Naive thymus-derived CD4-positive, alpha-beta T cell (primary cell): ENCODE measurements around the gene ARHGAP4. TPM values are rescaled to one million over a fixed set of nuclear protein-coding genes. Genes with fewer than 3 reads are reported as not detected.

Source experiments
- ATAC-seq: fragments of 150-1000 bp; cut with Tn5 transposase; 2 replicates; pipeline ENCODE4 v1.10.0; 2021; ENCODE audit warnings: mild to moderate bottlenecking, moderate library complexity
- CTCF ChIA-PET: fragments of 350-600 bp; sonication (Branson Sonifier 250); formaldehyde crosslinking; loops from one replicate; lab custom pipeline; 2021; ENCODE audit warnings: antibody characterized with exemption; lab: Charles Lee
- POLR2A ChIA-PET: fragments of 350-600 bp; sonication (Branson Sonifier 250); formaldehyde crosslinking; loops from one replicate; lab custom pipeline; 2021; ENCODE audit warnings: antibody characterized with exemption, inconsistent platforms; lab: Charles Lee
- DNase-seq, 9 donors: peaks; one replicate each; pipeline versions ENCODE4 v3.0.0 to v3.0.0-alpha.2; 2020 to 2022; ENCODE audit warnings: mixed read lengths in 1 of 9
- H3K27ac ChIP-seq: one replicate; pipeline ENCODE4 v1.7.0; 2013; ENCODE audit warnings: mild to moderate bottlenecking, low read depth, low read length, moderate library complexity
- H3K27me3 ChIP-seq, 2 donors: one replicate each; pipeline ENCODE4 v1.7.0; 2013; ENCODE audit warnings: low read length in 2 of 2, mild to moderate bottlenecking in 2 of 2, moderate library complexity in 2 of 2; ENCODE audit not compliant: control insufficient read depth in 2 of 2, insufficient read depth in 2 of 2
- H3K36me3 ChIP-seq, 3 experiments: 1 replicate in 2 of 3; 2 replicates in 1 of 3; pipeline ENCODE4 v1.7.0; 2013; ENCODE audit warnings: low read length in 3 of 3, mild to moderate bottlenecking in 3 of 3, moderate library complexity in 1 of 3; ENCODE audit not compliant: insufficient read depth in 3 of 3, control insufficient read depth in 2 of 3
- H3K4me1 ChIP-seq, 2 donors: one replicate each; pipeline ENCODE4 v1.7.0; 2013; ENCODE audit warnings: low read length in 2 of 2, mild to moderate bottlenecking in 2 of 2, moderate library complexity in 1 of 2; ENCODE audit not compliant: control insufficient read depth in 2 of 2, insufficient read depth in 2 of 2
- H3K4me3 ChIP-seq: 2 replicates; pipeline ENCODE4 v1.7.0; 2013; ENCODE audit warnings: mild to moderate bottlenecking, low read length
- H3K9me3 ChIP-seq, 3 experiments: 1 replicate in 2 of 3; 2 replicates in 1 of 3; pipeline ENCODE4 v1.7.0; 2013; ENCODE audit warnings: low read length in 3 of 3; ENCODE audit not compliant: control insufficient read depth in 2 of 3
- H3K27ac Mint-ChIP-seq, 9 donors: one replicate each; pipeline ENCODE4 v1.8.0; 2020 to 2022; ENCODE audit warnings: mixed read lengths in 9 of 9, mild to moderate bottlenecking in 8 of 9, moderate library complexity in 5 of 9, inconsistent platforms in 2 of 9
- H3K27me3 Mint-ChIP-seq, 5 donors: one replicate each; pipeline ENCODE4 v1.8.0; 2021 to 2022; ENCODE audit warnings: mixed read lengths in 5 of 5, mild to moderate bottlenecking in 1 of 5
- H3K36me3 Mint-ChIP-seq, 5 donors: one replicate each; pipeline ENCODE4 v1.8.0; 2020 to 2022; ENCODE audit warnings: mixed read lengths in 5 of 5, mild to moderate bottlenecking in 3 of 5, inconsistent platforms in 1 of 5
- H3K4me1 Mint-ChIP-seq, 7 donors: one replicate each; pipeline ENCODE4 v1.8.0; 2020 to 2022; ENCODE audit warnings: mixed read lengths in 7 of 7, mild to moderate bottlenecking in 3 of 7, inconsistent platforms in 1 of 7
- H3K4me3 Mint-ChIP-seq, 10 donors: one replicate each; pipeline ENCODE4 v1.8.0; 2020 to 2022; ENCODE audit warnings: mild to moderate bottlenecking in 10 of 10, mixed read lengths in 10 of 10, moderate library complexity in 6 of 10, inconsistent platforms in 2 of 10
- H3K9me3 Mint-ChIP-seq, 11 donors: one replicate each; pipeline ENCODE4 v1.8.0; 2020 to 2022; ENCODE audit warnings: mixed read lengths in 11 of 11, mild to moderate bottlenecking in 4 of 11, inconsistent platforms in 1 of 11, moderate library complexity in 1 of 11
- intact Hi-C, 2 donors: fragments of 100-400 bp; cut with micrococcal nuclease; formaldehyde crosslinking; loops; one replicate each; pipeline ENCODE4 v1.15.1; 2023
- polyA plus RNA-seq, 2 donors: library from polyadenylated mRNA; unstranded; fragments of 300-500 nt; fragmentation: Illumina TruSeq; gene quantifications; one replicate each; pipeline ENCODE4 v1.2.3, GENCODE V29; 2021
- total RNA-seq, 6 experiments: library from RNA in 5 of 6; stranded (reverse) in 5 of 6; gene quantifications; 1 replicate in 5 of 6; 2 replicates in 1 of 6; pipeline ENCODE4 v1.2.3 and lab custom pipeline; 2021 to 2026

The ARHGAP4 gene
- total and polyA plus RNA-seq, 7 experiments from 2014 or later = 82.5 to 439 (median 341) TPM

DNA sequence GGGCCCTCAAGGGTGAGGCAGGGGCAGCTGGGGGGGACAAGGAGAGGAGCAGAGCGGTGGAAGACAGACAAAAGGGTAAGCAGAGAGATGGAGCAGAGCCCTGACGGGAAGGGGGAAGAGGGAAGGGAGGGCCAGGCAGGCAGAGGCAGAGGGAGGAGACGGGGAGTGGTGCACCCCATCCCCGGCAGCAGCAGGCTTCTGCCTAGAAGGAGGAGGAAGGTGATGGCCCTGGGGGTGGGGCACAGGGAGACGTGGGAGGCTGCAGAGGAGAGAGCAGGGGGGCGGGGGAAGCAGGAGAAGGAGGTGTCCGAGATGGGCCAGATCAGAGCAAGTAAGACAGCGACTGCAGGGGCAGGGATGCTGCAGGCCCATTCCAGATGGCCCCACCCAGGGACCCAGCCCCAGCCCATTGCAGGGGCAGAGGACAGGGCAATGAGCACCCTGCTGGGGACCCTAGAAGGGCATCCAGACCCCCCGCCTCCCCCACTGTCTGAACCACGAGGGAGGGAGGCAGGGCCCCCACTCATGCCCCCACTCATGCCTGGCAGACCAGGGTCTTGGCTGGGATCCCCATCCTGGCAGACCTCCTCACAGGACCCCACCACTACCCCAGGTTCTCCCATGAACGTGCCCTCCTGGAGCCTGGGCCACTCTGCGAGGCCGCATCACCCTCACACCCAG lies 42.8 kb downstream of the ARHGAP4 start:
- Mint-ChIP-seq H3K4me1 (peaks cover 7 to 18% (median 15%) of the 10 kb centered on the region in 7 donors), H3K36me3 (no peaks in the 10 kb centered on the region), H3K4me3 (peak overlapping the region in 1 of 10 donors; percentile 12), H3K27ac (no peak overlapping the region), H3K27me3 (peaks cover 0 to 32% (median 16%) of the 10 kb centered on the region in 5 donors), H3K9me3 (no peaks in the 10 kb centered on the region)
- H3K27ac ChIP-seq = no peak overlapping the region
- no peak overlapping the region for H3K4me3 ChIP-seq
- no peaks in the 10 kb centered on the region for H3K9me3 ChIP-seq
- intact Hi-C loops = no loop called here
- peaks cover 0 to 15% of the 10 kb centered on the region in 2 donors for H3K4me1 ChIP-seq
- ATAC-seq (no peak), DNase-seq (no peak)
- peaks cover 0 to 3% of the 10 kb centered on the region in 2 donors for H3K27me3 ChIP-seq
- POLR2A ChIA-PET = no interaction called here
- H3K36me3 ChIP-seq = no peaks in the 10 kb centered on the region
- CTCF ChIA-PET = no interaction called here

DNA sequence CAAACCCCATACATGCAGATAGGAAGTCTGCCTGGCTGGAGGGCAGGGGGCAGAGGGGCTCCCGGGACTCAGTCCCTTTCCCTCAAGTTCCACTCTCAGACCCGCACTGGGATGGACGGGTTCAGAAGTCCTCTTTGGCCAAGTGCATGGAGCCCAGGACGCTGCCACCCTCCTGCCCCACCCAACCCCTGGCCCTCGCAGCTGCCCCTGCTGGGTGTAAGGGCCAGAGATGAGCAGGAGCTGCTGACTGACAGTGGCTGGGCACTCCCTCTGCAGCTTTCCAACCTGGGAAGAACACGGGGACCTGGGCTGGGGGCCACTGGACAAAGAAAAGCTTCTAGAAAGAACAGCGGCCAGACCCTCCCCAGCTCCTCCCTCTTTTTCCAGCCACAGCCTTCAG lies 43.5 kb downstream of the ARHGAP4 start:
- Histone ChIP-seq H3K4me3 (no peak overlapping the region), H3K36me3 (no peaks in the 10 kb centered on the region), H3K4me1 (peaks cover 0 to 15% of the 10 kb centered on the region in 2 donors), H3K27me3 (peaks cover 0 to 3% of the 10 kb centered on the region in 2 donors), H3K27ac (no peak overlapping the region), H3K9me3 (no peaks in the 10 kb centered on the region)
- Mint-ChIP-seq H3K4me1 (peaks cover 7 to 22% (median 20%) of the 10 kb centered on the region in 7 donors), H3K4me3 (no peak overlapping the region), H3K9me3 (no peaks in the 10 kb centered on the region), H3K27ac (no peak overlapping the region), H3K27me3 (peaks cover 0 to 26% (median 20%) of the 10 kb centered on the region in 5 donors), H3K36me3 (no peaks in the 10 kb centered on the region)
- POLR2A ChIA-PET = no interaction called here
- intact Hi-C loops = no loop called here
- ATAC-seq = no peak
- DNase-seq = no peak
- CTCF ChIA-PET = no interaction called here

DNA sequence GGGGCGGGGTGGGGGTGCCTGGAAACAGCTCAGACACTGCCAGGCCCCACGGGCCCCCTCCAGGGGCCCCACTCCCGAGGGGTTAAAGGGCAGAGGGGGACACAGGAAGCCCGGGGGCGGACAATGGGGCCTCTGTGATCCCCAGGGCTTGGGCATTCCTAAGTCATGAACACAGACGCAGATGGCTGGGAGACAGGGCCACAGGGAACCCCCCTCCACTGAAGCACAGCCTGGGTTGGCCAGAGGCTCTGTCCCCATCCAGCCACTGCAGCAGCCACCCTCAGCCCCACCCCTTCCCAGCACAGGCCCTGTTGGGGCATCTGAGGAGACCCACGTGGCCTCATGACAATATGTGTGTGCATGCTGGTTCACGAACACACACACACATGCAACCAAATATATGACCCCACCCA lies 44.0 kb downstream of the ARHGAP4 start:
- intact Hi-C loops = no loop called here
- no peaks in the 10 kb centered on the region for H3K9me3 ChIP-seq
- peaks cover 7 to 26% (median 20%) of the 10 kb centered on the region in 7 donors for H3K4me1 Mint-ChIP-seq
- H3K4me1 ChIP-seq = peaks cover 0 to 15% of the 10 kb centered on the region in 2 donors
- peaks cover 0 to 3% of the 10 kb centered on the region in 2 donors for H3K27me3 ChIP-seq
- H3K9me3 Mint-ChIP-seq = no peaks in the 10 kb centered on the region
- no peak for ATAC-seq
- no peak overlapping the region for H3K4me3 ChIP-seq
- H3K36me3 ChIP-seq = no peaks in the 10 kb centered on the region
- H3K36me3 Mint-ChIP-seq = no peaks in the 10 kb centered on the region
- H3K27ac ChIP-seq = no peak overlapping the region
- no peak overlapping the region for H3K27ac Mint-ChIP-seq
- no peak for DNase-seq
- peaks cover 0 to 21% (median 20%) of the 10 kb centered on the region in 5 donors for H3K27me3 Mint-ChIP-seq
- CTCF ChIA-PET = no interaction called here
- H3K4me3 Mint-ChIP-seq = no peak overlapping the region
- POLR2A ChIA-PET = no interaction called here

DNA sequence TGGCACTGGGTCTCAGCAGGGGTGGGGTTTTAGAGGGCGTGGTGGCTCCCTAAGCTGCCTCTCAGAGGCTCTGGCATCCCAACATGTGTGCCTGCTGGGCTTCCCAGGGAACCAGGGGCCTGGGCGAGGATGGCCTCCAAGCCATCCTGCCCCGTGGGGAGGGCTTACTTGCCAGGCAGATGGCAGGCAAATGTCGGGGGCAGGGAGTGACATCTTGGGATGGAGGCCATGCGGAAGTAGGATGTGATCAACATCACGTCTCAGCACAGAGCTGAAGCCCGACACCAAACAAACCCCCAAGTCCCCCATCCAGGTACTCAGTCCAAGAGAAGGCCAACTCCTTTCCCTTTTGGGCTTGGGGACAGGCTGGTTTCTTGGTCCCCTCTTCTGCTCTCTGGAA lies 44.8 kb downstream of the ARHGAP4 start:
- ChIA-PET CTCF (no interaction called here), POLR2A (interaction anchor here (0.6 kb wide), 1 partner anchor 38 kb away, joined by 4 read pairs; no protein-coding TSS in a partner anchor)
- Histone ChIP-seq H3K4me1 (peaks cover 0 to 15% of the 10 kb centered on the region in 2 donors), H3K4me3 (no peak overlapping the region), H3K27me3 (peaks cover 0 to 3% of the 10 kb centered on the region in 2 donors), H3K27ac (no peak overlapping the region), H3K9me3 (no peaks in the 10 kb centered on the region), H3K36me3 (no peaks in the 10 kb centered on the region)
- H3K27ac Mint-ChIP-seq = no peak overlapping the region
- H3K4me3 Mint-ChIP-seq = no peak overlapping the region
- H3K36me3 Mint-ChIP-seq = peaks cover 0 to 2% (median 0%) of the 10 kb centered on the region in 5 donors
- H3K9me3 Mint-ChIP-seq = peaks cover 0 to 2% (median 0%) of the 10 kb centered on the region in 11 donors
- intact Hi-C loops = no loop called here
- no peak for DNase-seq
- H3K4me1 Mint-ChIP-seq = peaks cover 7 to 28% (median 21%) of the 10 kb centered on the region in 7 donors
- no peak for ATAC-seq
- peaks cover 0 to 21% (median 17%) of the 10 kb centered on the region in 5 donors for H3K27me3 Mint-ChIP-seq

DNA sequence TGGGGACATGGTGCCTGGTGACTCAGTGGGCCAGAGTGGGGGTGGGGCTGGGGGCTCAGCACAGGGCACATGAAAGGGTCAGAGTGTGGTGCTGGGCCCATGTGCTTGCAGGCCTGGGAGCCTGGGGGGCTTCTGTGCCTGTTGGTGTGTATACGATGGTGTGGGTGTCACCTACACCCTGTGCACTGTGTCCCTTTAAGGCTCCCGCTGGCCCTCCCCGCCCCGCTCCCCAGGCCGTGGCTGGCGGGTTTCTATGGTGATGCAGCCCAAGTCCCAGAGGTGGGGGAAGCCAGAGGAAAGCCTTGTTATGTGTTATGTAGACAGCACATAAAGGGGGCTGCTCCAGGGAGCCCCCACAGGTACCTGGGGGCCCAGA lies 45.6 kb downstream of the ARHGAP4 start:
- H3K27ac Mint-ChIP-seq = no peak overlapping the region
- H3K27me3 Mint-ChIP-seq = peaks cover 0 to 24% (median 17%) of the 10 kb centered on the region in 5 donors
- peaks cover 0 to 3% of the 10 kb centered on the region in 2 donors for H3K27me3 ChIP-seq
- H3K36me3 ChIP-seq = no peaks in the 10 kb centered on the region
- peaks cover 0 to 5% (median 0%) of the 10 kb centered on the region in 5 donors for H3K36me3 Mint-ChIP-seq
- CTCF ChIA-PET = no interaction called here
- H3K4me1 ChIP-seq = peaks cover 0 to 14% of the 10 kb centered on the region in 2 donors
- no peak overlapping the region for H3K4me3 ChIP-seq
- intact Hi-C loops = no loop called here
- H3K9me3 Mint-ChIP-seq = peaks cover 0 to 3% (median 0%) of the 10 kb centered on the region in 11 donors
- POLR2A ChIA-PET = no interaction called here
- peaks cover 7 to 29% (median 22%) of the 10 kb centered on the region in 7 donors for H3K4me1 Mint-ChIP-seq
- no peak for ATAC-seq
- DNase-seq = no peak
- H3K4me3 Mint-ChIP-seq = no peak overlapping the region
- no peaks in the 10 kb centered on the region for H3K9me3 ChIP-seq
- no peak overlapping the region for H3K27ac ChIP-seq

DNA sequence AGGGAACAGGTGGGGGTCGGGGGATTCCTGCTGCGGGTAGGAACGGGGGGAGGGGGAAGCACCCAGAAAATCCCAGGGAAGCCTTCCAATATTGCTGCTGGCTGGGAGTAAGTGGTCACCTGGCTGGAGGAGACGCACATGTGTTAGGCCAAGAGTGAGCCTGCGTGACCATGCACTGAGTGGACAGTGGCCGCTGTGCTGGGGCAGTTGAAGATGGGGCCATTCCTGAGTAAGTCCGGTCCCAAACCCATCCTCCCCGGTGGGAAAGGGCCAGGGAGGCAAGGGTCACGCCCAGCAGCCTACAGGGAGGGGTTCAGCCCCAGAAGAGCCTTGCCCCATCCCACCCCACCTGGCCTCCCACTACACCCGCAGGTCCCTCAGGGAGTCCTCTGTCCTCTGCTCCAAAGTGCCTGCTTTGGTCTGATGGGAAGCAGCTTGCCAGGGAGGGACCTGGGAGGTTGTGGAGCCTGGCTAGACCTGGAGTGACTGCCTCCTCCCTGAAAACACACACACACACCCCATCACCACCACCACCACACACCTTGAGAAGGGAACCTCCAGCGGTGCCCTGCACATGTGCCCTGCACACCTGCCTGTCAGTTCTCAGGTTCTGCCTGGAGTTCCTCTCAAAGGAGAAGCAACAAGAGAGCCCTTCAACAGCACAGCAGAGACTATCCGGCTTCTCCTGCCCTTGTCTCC lies 46.2 kb downstream of the ARHGAP4 start:
- peaks cover 0 to 3% (median 0%) of the 10 kb centered on the region in 11 donors for H3K9me3 Mint-ChIP-seq
- POLR2A ChIA-PET = no interaction called here
- CTCF ChIA-PET = no interaction called here
- peaks cover 0 to 5% (median 0%) of the 10 kb centered on the region in 5 donors for H3K36me3 Mint-ChIP-seq
- no peak overlapping the region for H3K4me3 Mint-ChIP-seq
- ATAC-seq (no peak), DNase-seq (no peak)
- H3K27me3 Mint-ChIP-seq = peaks cover 0 to 24% (median 15%) of the 10 kb centered on the region in 5 donors
- H3K4me1 ChIP-seq = peaks cover 0 to 8% of the 10 kb centered on the region in 2 donors
- H3K4me3 ChIP-seq = no peak overlapping the region
- peaks cover 7 to 29% (median 22%) of the 10 kb centered on the region in 7 donors for H3K4me1 Mint-ChIP-seq
- H3K27ac ChIP-seq = no peak overlapping the region
- H3K9me3 ChIP-seq = no peaks in the 10 kb centered on the region
- intact Hi-C loops = loop anchor here (5.0 kb wide), 2 partner anchors 48 to 63 kb away; partner anchors contain the start of gene PDZD4 (in 1 of the 2)
- H3K27me3 ChIP-seq = peaks cover 0 to 3% of the 10 kb centered on the region in 2 donors
- no peak overlapping the region for H3K27ac Mint-ChIP-seq
- no peaks in the 10 kb centered on the region for H3K36me3 ChIP-seq
